Measurements from ENCODE around the gene TSEN2.
A peak's percentile ranks its signal among the peaks of the same experiment; 100 is the strongest.

Gene TSEN2

GRCh38 chr3:12484983-12485327 is 675 bp downstream of the TSEN2 start:
- Mint-ChIP-seq H3K4me1 (peaks cover 43% of the 10 kb centered on the region), H3K27me3 (no peaks in the 10 kb centered on the region), H3K27ac (ENCODE audit: low read depth) (peak overlapping the region; percentile 93), H3K4me3 (peak overlapping the region; percentile 93), H3K36me3 (ENCODE audit: insufficient read depth) (peaks cover 13% of the 10 kb centered on the region), H3K9me3 (no peaks in the 10 kb centered on the region)
- ATAC-seq (replicated peaks; ENCODE audit: extremely low read depth, poor library complexity, severe bottlenecking) (no peak), DNase-seq (ENCODE audit: low spot score in 2 of 2) (no peak)

DNA sequence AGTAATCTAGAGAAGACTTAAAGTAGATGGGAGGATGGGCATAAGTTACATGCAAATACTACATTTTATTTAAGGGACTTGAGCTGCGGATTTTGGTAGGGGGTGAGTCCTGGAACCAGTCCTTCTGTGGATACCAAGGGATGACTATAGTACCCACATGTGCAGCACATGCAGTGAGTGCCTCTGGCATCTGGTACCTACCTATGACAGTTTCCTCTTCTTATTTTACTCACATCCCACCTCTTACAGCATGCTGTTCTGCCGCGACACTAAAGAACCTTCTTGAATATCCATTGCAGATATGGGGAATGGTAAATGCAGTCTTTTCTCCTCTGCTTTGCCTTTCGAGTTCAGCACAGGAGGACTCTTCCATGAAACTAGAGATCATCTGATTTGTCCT is 1.7 kb downstream of the TSEN2 start:
- H3K4me1 Mint-ChIP-seq, result peaks cover 43% of the 10 kb centered on the region
- H3K36me3 Mint-ChIP-seq (ENCODE audit: insufficient read depth), result peaks cover 13% of the 10 kb centered on the region
- no peak for ATAC-seq (replicated peaks; ENCODE audit: extremely low read depth, poor library complexity, severe bottlenecking)
- H3K27me3 Mint-ChIP-seq, result no peaks in the 10 kb centered on the region
- H3K27ac Mint-ChIP-seq (ENCODE audit: low read depth), result no peak overlapping the region
- H3K4me3 Mint-ChIP-seq, result peak overlapping the region; percentile 93
- DNase-seq (ENCODE audit: low spot score in 2 of 2), result no peak
- H3K9me3 Mint-ChIP-seq, result no peaks in the 10 kb centered on the region

- DNase-seq (ENCODE audit: low spot score in 2 of 2), result no peak
- Mint-ChIP-seq H3K36me3 (ENCODE audit: insufficient read depth) (peaks cover 15% of the 10 kb centered on the region), H3K27ac (ENCODE audit: low read depth) (no peak overlapping the region), H3K4me1 (peaks cover 43% of the 10 kb centered on the region), H3K27me3 (no peaks in the 10 kb centered on the region), H3K9me3 (no peaks in the 10 kb centered on the region), H3K4me3 (no peak overlapping the region)
- ATAC-seq (replicated peaks; ENCODE audit: extremely low read depth, poor library complexity, severe bottlenecking), result no peak
These were observed 2.6 kb downstream of the TSEN2 start for GRCh38 chr3:12486916-12487315.

- peaks cover 43% of the 10 kb centered on the region for H3K4me1 Mint-ChIP-seq
- no peak overlapping the region for H3K27ac Mint-ChIP-seq (ENCODE audit: low read depth)
- DNase-seq (ENCODE audit: low spot score in 2 of 2), result no peak
- no peak overlapping the region for H3K4me3 Mint-ChIP-seq
- no peaks in the 10 kb centered on the region for H3K9me3 Mint-ChIP-seq
- no peaks in the 10 kb centered on the region for H3K27me3 Mint-ChIP-seq
- H3K36me3 Mint-ChIP-seq (ENCODE audit: insufficient read depth), result peaks cover 15% of the 10 kb centered on the region
- ATAC-seq (replicated peaks; ENCODE audit: extremely low read depth, poor library complexity, severe bottlenecking), result no peak
These were observed 3.1 kb downstream of the TSEN2 start for GRCh38 chr3:12487336-12487735.

DNA sequence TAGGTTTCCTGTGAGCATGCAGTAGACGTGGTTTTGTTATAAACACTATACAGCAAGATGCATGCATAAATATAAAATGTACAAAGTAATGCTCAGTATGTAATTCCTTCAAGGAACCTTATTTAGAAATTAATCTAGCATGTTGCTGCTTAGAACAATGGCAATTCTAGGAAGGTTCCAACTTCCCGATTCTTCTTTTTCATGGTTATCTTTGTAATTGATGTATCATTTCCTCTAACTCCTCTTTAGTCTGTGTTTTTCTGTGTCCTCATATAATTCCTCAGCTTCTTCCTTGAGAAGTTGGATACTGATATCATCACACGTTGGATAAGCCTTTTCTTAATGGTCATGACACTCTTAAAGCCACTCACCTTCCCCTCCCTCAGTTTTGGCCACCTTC is 3.5 kb downstream of the TSEN2 start:
- no peak overlapping the region for H3K27ac Mint-ChIP-seq (ENCODE audit: low read depth)
- no peaks in the 10 kb centered on the region for H3K27me3 Mint-ChIP-seq
- peaks cover 15% of the 10 kb centered on the region for H3K36me3 Mint-ChIP-seq (ENCODE audit: insufficient read depth)
- H3K9me3 Mint-ChIP-seq, result no peaks in the 10 kb centered on the region
- no peak for ATAC-seq (replicated peaks; ENCODE audit: extremely low read depth, poor library complexity, severe bottlenecking)
- peaks cover 43% of the 10 kb centered on the region for H3K4me1 Mint-ChIP-seq
- no peak overlapping the region for H3K4me3 Mint-ChIP-seq
- no peak for DNase-seq (ENCODE audit: low spot score in 2 of 2)

DNA sequence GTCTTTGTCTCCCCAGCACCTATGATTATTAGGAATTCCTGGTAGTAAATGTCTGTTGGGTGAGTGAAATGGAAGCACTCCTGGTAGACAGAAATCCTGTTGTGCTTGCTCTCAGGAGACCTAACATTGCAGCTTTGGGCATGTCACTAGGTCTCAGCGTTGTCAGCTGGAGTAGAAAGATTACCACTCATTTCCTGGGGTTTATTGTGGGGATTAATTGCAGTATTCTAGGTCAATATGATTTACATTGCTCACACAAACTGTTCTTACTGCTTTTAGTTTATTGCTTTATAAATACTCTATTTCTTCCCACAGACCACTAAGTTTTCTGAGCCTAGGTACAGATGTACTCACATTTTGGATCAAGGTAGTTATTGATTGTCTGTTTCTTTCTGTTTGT is 5.1 kb downstream of the TSEN2 start:
- H3K4me3 Mint-ChIP-seq, result no peak overlapping the region
- DNase-seq (ENCODE audit: low spot score in 2 of 2) (no peak), ATAC-seq (replicated peaks; ENCODE audit: extremely low read depth, poor library complexity, severe bottlenecking) (no peak)
- peaks cover 18% of the 10 kb centered on the region for H3K36me3 Mint-ChIP-seq (ENCODE audit: insufficient read depth)
- no peaks in the 10 kb centered on the region for H3K27me3 Mint-ChIP-seq
- no peak overlapping the region for H3K27ac Mint-ChIP-seq (ENCODE audit: low read depth)
- peaks cover 30% of the 10 kb centered on the region for H3K4me1 Mint-ChIP-seq
- no peaks in the 10 kb centered on the region for H3K9me3 Mint-ChIP-seq

- DNase-seq (ENCODE audit: low spot score in 2 of 2) (no peak), ATAC-seq (replicated peaks; ENCODE audit: extremely low read depth, poor library complexity, severe bottlenecking) (no peak)
- Mint-ChIP-seq H3K36me3 (ENCODE audit: insufficient read depth) (peaks cover 15% of the 10 kb centered on the region), H3K4me1 (peaks cover 25% of the 10 kb centered on the region), H3K4me3 (no peak overlapping the region), H3K27ac (ENCODE audit: low read depth) (no peak overlapping the region), H3K9me3 (no peaks in the 10 kb centered on the region), H3K27me3 (no peaks in the 10 kb centered on the region)
These were observed 5.6 kb downstream of the TSEN2 start for GRCh38 chr3:12489832-12490231.

- Mint-ChIP-seq H3K36me3 (ENCODE audit: insufficient read depth) (peaks cover 15% of the 10 kb centered on the region), H3K4me3 (no peak overlapping the region), H3K4me1 (peaks cover 18% of the 10 kb centered on the region), H3K27ac (ENCODE audit: low read depth) (no peak overlapping the region), H3K27me3 (no peaks in the 10 kb centered on the region), H3K9me3 (no peaks in the 10 kb centered on the region)
- DNase-seq (ENCODE audit: low spot score in 2 of 2) (no peak), ATAC-seq (replicated peaks; ENCODE audit: extremely low read depth, poor library complexity, severe bottlenecking) (no peak)
These were observed 6.3 kb downstream of the TSEN2 start for GRCh38 chr3:12490547-12490946.

GRCh38 chr3:12495749-12496452 is 11.6 kb downstream of the TSEN2 start:
- no peak overlapping the region for H3K27ac Mint-ChIP-seq (ENCODE audit: low read depth)
- no peak for DNase-seq (ENCODE audit: low spot score in 2 of 2)
- no peaks in the 10 kb centered on the region for H3K27me3 Mint-ChIP-seq
- no peak for ATAC-seq (replicated peaks; ENCODE audit: extremely low read depth, poor library complexity, severe bottlenecking)
- H3K36me3 Mint-ChIP-seq (ENCODE audit: insufficient read depth), result peaks cover 17% of the 10 kb centered on the region
- H3K9me3 Mint-ChIP-seq, result no peaks in the 10 kb centered on the region
- no peak overlapping the region for H3K4me3 Mint-ChIP-seq
- no peaks in the 10 kb centered on the region for H3K4me1 Mint-ChIP-seq

- DNase-seq (ENCODE audit: low spot score in 2 of 2) (no peak), ATAC-seq (replicated peaks; ENCODE audit: extremely low read depth, poor library complexity, severe bottlenecking) (no peak)
- Mint-ChIP-seq H3K36me3 (ENCODE audit: insufficient read depth) (peaks cover 16% of the 10 kb centered on the region), H3K4me3 (no peak overlapping the region), H3K27me3 (no peaks in the 10 kb centered on the region), H3K27ac (ENCODE audit: low read depth) (no peak overlapping the region), H3K4me1 (no peaks in the 10 kb centered on the region), H3K9me3 (no peaks in the 10 kb centered on the region)
These were observed 12.1 kb downstream of the TSEN2 start for GRCh38 chr3:12496453-12496761.

DNA sequence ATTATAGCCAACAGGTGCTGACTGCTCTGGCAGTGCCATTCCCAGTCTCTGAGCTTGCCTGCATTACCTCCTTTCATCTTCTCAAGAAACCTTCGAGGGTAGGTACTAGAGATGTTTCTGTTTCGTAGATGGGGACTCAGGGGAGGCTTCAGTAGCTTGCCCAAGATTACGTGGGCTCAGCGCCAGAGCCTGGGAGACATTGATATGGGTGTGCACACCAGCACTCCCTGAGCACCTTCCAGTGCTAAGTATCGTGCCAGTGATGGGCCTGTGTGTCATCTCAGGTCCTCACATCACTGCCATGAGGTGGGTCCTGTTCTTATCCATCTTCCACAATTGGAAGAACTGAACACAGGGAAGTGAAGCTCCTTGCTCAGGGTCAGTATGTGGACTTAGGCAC is 15.2 kb downstream of the TSEN2 start:
- Mint-ChIP-seq H3K27ac (ENCODE audit: low read depth) (no peak overlapping the region), H3K27me3 (no peaks in the 10 kb centered on the region), H3K4me3 (no peak overlapping the region), H3K9me3 (no peaks in the 10 kb centered on the region), H3K36me3 (ENCODE audit: insufficient read depth) (peaks cover 26% of the 10 kb centered on the region), H3K4me1 (no peaks in the 10 kb centered on the region)
- DNase-seq (ENCODE audit: low spot score in 2 of 2), result no peak
- no peak for ATAC-seq (replicated peaks; ENCODE audit: extremely low read depth, poor library complexity, severe bottlenecking)

DNA sequence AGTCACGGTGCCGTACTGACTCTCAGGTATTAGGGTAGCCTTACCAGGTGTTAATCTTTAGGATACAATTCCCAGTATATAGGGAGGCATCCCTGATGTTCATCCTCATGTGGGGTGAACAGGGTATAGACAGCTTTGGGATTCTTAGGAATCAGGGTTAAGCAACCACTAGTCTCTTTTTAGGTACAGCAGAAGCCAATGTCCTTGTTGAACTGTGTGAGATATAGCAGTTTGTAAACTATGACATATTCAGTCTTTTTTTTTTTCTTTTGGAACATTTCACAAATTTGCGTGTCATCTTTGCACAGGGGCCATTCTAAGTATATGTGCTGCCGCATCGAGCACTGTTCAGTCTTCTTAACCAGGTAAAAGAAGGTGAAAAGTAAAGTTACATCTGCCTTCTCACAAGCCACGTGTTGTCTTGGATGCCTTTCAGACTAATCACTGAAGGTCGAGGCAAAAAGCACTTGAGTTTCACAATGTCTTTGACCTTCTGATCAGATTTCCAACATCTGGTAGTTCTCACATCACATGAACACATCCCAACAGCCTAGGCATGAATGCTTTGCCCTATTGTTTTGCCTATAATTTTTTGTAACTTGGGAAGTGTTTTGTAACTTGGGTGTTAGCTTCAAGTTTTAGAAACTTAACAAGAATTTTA is 17.2 kb downstream of the TSEN2 start:
- DNase-seq (ENCODE audit: low spot score in 2 of 2), result no peak
- no peak for ATAC-seq (replicated peaks; ENCODE audit: extremely low read depth, poor library complexity, severe bottlenecking)
- H3K36me3 Mint-ChIP-seq (ENCODE audit: insufficient read depth), result peaks cover 29% of the 10 kb centered on the region
- no peak overlapping the region for H3K4me3 Mint-ChIP-seq
- no peak overlapping the region for H3K27ac Mint-ChIP-seq (ENCODE audit: low read depth)
- H3K9me3 Mint-ChIP-seq, result no peaks in the 10 kb centered on the region
- no peaks in the 10 kb centered on the region for H3K27me3 Mint-ChIP-seq
- no peaks in the 10 kb centered on the region for H3K4me1 Mint-ChIP-seq

DNA sequence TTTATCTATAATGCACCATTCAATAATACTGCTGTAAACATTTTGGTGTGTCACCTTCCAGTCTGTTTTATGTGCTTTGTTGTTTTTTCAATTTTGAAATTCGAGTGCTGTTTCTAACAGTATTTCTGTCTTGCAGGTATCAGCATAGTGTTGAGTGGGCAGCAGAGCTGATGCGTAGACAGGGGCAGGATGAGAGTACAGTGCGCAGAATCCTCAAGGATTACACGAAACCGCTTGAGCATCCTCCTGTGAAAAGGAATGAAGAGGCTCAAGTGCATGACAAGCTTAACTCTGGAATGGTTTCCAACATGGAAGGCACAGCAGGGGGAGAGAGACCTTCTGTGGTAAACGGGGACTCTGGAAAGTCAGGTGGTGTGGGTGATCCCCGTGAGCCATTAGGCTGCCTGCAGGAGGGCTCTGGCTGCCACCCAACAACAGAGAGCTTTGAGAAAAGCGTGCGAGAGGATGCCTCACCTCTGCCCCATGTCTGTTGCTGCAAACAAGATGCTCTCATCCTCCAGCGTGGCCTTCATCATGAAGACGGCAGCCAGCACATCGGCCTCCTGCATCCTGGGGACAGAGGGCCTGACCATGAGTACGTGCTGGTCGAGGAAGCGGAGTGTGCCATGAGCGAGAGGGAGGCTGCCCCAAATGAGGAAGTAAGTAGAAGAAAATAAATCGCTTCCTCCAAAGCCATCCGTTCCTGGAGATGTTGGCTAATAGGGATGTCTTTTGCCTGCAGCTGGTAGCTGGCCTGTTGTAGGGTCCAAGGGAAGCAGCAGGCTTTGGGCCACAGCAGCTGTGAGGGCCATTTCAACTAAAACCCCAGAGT is 19.1 kb downstream of the TSEN2 start:
- peaks cover 29% of the 10 kb centered on the region for H3K36me3 Mint-ChIP-seq (ENCODE audit: insufficient read depth)
- no peak overlapping the region for H3K27ac Mint-ChIP-seq (ENCODE audit: low read depth)
- no peak for DNase-seq (ENCODE audit: low spot score in 2 of 2)
- H3K9me3 Mint-ChIP-seq, result no peaks in the 10 kb centered on the region
- ATAC-seq (replicated peaks; ENCODE audit: extremely low read depth, poor library complexity, severe bottlenecking), result no peak
- no peaks in the 10 kb centered on the region for H3K4me1 Mint-ChIP-seq
- no peak overlapping the region for H3K4me3 Mint-ChIP-seq
- H3K27me3 Mint-ChIP-seq, result no peaks in the 10 kb centered on the region

Data from central memory CD8-positive, alpha-beta T cell (primary cell).